Smooth muscle cell (in vitro differentiated cells): ENCODE results near the gene PHTF2. TPM values are rescaled to one million over a fixed set of nuclear protein-coding genes. Genes with fewer than 3 reads are reported as not detected.

Source experiments
- DNase-seq: peaks from one replicate; lab custom pipeline; 2025; ENCODE audit not compliant: unreplicated experiment; lab: John Stamatoyannopoulos, UW
- H2AFZ ChIP-seq: fragments of 200-600 bp; sonication (generic); 2 replicates; pipeline ENCODE4 v1.6.0; 2016; ENCODE audit warnings: antibody characterized with exemption, low read depth, mild to moderate bottlenecking
- H3F3A ChIP-seq: fragments of 200-600 bp; sonication (generic); 2 replicates; pipeline ENCODE4 v1.6.0; 2017; ENCODE audit warnings: antibody characterized with exemption, low read depth
- H3K27ac ChIP-seq: fragments of 200-600 bp; sonication (generic); 2 replicates; pipeline ENCODE4 v1.5.1; 2016; ENCODE audit warnings: low read depth, mild to moderate bottlenecking
- H3K27me3 ChIP-seq: fragments of 200-600 bp; sonication (generic); 2 replicates; pipeline ENCODE4 v1.6.1; 2016; ENCODE audit warnings: low read depth, mild to moderate bottlenecking
- H3K36me3 ChIP-seq: fragments of 200-600 bp; sonication (generic); 2 replicates; pipeline ENCODE4 v1.5.1; 2016; ENCODE audit warnings: low read depth
- H3K4me1 ChIP-seq: fragments of 200-600 bp; sonication (generic); 2 replicates; pipeline ENCODE4 v1.5.1; 2016; ENCODE audit warnings: low read depth
- H3K4me2 ChIP-seq: fragments of 200-600 bp; sonication (generic); 2 replicates; pipeline ENCODE4 v1.6.0; 2016; ENCODE audit warnings: mild to moderate bottlenecking
- H3K4me3 ChIP-seq: fragments of 200-600 bp; sonication (generic); 2 replicates; pipeline ENCODE4 v1.5.1; 2016; ENCODE audit warnings: mild to moderate bottlenecking
- H3K79me2 ChIP-seq: fragments of 200-600 bp; sonication (generic); 2 replicates; pipeline ENCODE4 v1.6.0; 2016; ENCODE audit warnings: low read depth, mild to moderate bottlenecking
- H3K9ac ChIP-seq: fragments of 200-600 bp; sonication (generic); 2 replicates; pipeline ENCODE4 v1.6.0; 2016; ENCODE audit warnings: low read depth
- H3K9me3 ChIP-seq: fragments of 200-600 bp; sonication (generic); replicated peaks from 2 replicates; pipeline ENCODE4 v1.5.1; 2016; ENCODE audit warnings: low read depth
- H4K20me1 ChIP-seq: fragments of 200-600 bp; sonication (generic); 2 replicates; pipeline ENCODE4 v1.6.0; 2016; ENCODE audit warnings: low read depth
- WGBS: methylation state at CpG from one replicate; pipeline ENCODE4 v1.1.7; 2016; ENCODE audit warnings: low lambda C conversion rate; 5-methylcytosine and 5-hydroxymethylcytosine counted together
- polyA plus RNA-seq: library from polyadenylated mRNA; unstranded; fragments of >200 nt; fragmentation: Nextera tagmentation; extraction: Ambion mirVana; gene quantifications from 2 replicates; pipeline ENCODE4 v1.2.1, GENCODE V29; 2016
- total RNA-seq: library from RNA; depleted of rRNA; stranded (reverse); fragments of >200 nt; gene quantifications from 2 replicates; pipeline ENCODE4 v1.2.3, GENCODE V29; 2014
- TF ChIP-seq, protein P1 (sequence below): fragments of 200-600 bp; sonication (generic); IDR thresholded peaks from 2 replicates; pipeline ENCODE4 v1.5.1; 2017; ENCODE audit warnings: borderline replicate concordance, mild to moderate bottlenecking, antibody characterized with exemption; ENCODE audit not compliant: insufficient read depth, poor library complexity, severe bottlenecking

The PHTF2 gene
- total and polyA plus RNA-seq, 2 experiments from 2014 or later, result 66.6 to 100 TPM

DNA sequence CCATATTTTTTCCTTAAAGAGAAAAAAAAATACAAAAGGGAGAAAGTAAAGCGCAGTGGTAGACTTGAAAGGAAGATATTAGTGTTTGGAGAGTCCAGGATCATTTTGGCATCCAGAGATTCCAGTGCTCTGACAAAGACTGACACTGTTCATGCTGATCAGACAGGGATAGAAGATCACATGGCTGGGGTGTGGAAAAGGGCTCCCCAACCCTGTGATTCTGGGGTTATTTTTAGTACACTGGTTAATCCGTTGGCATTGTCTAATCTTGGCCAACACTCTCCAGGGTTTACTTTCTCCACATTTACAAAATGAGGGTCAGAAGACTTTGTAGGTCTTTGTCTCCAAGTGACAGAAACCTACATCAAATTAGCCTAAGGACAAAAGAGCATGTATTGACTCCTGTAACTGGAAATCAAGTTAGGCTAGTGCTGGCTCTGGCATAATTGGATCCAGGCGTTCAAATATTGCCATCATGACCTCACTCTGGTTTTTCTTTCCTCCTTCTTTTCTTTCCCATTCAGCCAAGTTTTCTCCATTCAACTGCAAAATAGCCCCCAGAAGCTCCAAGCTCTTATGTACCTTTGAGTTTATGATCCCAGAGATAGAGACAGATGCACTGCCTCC is 181.6 kb downstream of the PHTF2 start:
- no peaks in the 10 kb centered on the region for H3K9me3 ChIP-seq
- H3K27me3 ChIP-seq, result no peaks in the 10 kb centered on the region
- WGBS, result 78% methylated on average over 3 of the region's 3 CpGs
- no peak overlapping the region for H3K4me2 ChIP-seq
- no peaks in the 10 kb centered on the region for H3K36me3 ChIP-seq
- no peaks in the 10 kb centered on the region for H3K79me2 ChIP-seq
- DNase-seq, result no peak
- no peaks in the 10 kb centered on the region for H3K4me1 ChIP-seq
- no peaks in the 10 kb centered on the region for H3F3A ChIP-seq
- no peak overlapping the region for H2AFZ ChIP-seq
- no peak overlapping the region for H3K27ac ChIP-seq
- H3K4me3 ChIP-seq, result no peak overlapping the region
- no peak overlapping the region for H3K9ac ChIP-seq
- TF ChIP-seq, protein P1, sequence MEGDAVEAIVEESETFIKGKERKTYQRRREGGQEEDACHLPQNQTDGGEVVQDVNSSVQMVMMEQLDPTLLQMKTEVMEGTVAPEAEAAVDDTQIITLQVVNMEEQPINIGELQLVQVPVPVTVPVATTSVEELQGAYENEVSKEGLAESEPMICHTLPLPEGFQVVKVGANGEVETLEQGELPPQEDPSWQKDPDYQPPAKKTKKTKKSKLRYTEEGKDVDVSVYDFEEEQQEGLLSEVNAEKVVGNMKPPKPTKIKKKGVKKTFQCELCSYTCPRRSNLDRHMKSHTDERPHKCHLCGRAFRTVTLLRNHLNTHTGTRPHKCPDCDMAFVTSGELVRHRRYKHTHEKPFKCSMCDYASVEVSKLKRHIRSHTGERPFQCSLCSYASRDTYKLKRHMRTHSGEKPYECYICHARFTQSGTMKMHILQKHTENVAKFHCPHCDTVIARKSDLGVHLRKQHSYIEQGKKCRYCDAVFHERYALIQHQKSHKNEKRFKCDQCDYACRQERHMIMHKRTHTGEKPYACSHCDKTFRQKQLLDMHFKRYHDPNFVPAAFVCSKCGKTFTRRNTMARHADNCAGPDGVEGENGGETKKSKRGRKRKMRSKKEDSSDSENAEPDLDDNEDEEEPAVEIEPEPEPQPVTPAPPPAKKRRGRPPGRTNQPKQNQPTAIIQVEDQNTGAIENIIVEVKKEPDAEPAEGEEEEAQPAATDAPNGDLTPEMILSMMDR, result no peak
- H4K20me1 ChIP-seq, result no peaks in the 10 kb centered on the region

DNA sequence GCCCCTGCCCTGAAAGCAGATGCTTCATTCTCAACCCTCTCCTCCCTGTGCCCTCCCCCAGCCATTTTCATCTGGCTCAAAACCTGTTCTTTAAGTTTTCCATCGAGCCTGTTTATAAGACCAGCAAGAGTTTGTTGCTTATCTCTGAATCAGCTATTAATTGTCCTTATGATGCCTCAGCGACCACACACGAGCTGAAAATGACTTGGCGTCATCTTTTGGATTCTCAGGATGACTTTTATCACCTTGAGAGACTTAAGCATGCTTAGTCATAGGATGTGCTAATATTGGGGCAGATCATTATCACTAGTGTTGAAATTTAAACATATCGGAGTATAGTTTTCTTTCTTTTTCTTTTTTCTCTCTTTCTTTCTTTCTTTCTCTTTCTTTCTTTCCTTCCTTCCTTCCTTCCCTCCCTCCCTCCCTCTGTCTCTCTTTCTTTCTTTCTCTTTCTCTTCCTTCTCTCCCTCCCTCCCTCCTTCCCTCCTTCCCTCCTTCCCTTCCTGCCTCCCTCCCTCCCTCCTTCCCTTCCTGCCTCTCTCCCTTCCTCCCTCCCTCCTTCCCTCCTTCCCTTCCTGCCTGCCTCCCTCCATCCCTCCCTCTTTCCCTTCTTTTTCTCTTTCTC is 184.5 kb downstream of the PHTF2 start:
- 51% methylated on average over 5 of the region's 5 CpGs for WGBS
- Histone ChIP-seq H3K9me3 (no peaks in the 10 kb centered on the region), H2AFZ (no peak overlapping the region), H3K79me2 (no peaks in the 10 kb centered on the region), H3K9ac (no peak overlapping the region), H3K27ac (no peak overlapping the region), H4K20me1 (no peaks in the 10 kb centered on the region), H3K27me3 (no peaks in the 10 kb centered on the region), H3K4me3 (no peak overlapping the region), H3K4me2 (no peak overlapping the region), H3F3A (no peaks in the 10 kb centered on the region), H3K4me1 (no peaks in the 10 kb centered on the region), H3K36me3 (no peaks in the 10 kb centered on the region)
- DNase-seq, result no peak
- TF ChIP-seq, protein P1, result no peak

DNA sequence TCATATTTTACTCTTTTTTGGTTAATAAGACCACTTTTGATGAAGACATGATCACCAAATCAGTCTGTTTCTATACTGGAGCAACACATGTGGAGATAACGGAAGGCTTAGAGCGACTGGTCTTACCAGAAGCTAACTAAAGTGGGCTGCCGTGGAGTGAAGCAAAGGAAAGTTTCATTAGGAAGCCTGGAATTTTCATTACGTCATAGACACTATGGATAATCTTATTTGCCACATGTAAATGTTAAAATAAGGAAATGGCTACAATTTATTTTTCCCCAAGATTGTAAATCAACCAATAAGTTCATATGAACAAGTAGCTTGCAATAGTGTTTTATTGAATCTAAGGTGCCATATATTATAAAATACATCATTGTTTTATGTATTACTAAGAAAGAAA is 185.4 kb downstream of the PHTF2 start:
- WGBS, result 83% methylated on average over 4 of the region's 4 CpGs
- H3K79me2 ChIP-seq, result no peaks in the 10 kb centered on the region
- TF ChIP-seq, protein P1, result no peak

More for the DNA sequence above, 185.4 kb downstream of the PHTF2 start:
- Histone ChIP-seq H2AFZ (no peak overlapping the region), H3K27ac (no peak overlapping the region), H3K9me3 (no peaks in the 10 kb centered on the region), H3K4me2 (no peak overlapping the region), H3K27me3 (no peaks in the 10 kb centered on the region), H3K4me3 (no peak overlapping the region), H4K20me1 (no peaks in the 10 kb centered on the region), H3K36me3 (no peaks in the 10 kb centered on the region), H3K4me1 (no peaks in the 10 kb centered on the region), H3F3A (no peaks in the 10 kb centered on the region), H3K9ac (no peak overlapping the region)
- DNase-seq, result no peak
